Glomerular endothelial cell (primary cell): ENCODE results near the gene B3GNT8. TPM values are rescaled to one million over a fixed set of nuclear protein-coding genes. Genes with fewer than 3 reads are reported as not detected.
"Not testable (repeated sequence)": the region's sequence is repeated elsewhere in the genome, so short reads cannot be mapped to it uniquely, and the experiment has no call there.

ENCODE experiments used
- DNase-seq: peaks from one replicate; pipeline ENCODE4 v3.0.0-alpha.2; 2011; ENCODE audit warnings: low read depth, low spot score; ENCODE audit errors: extremely low read depth
- total RNA-seq: library from RNA; depleted of rRNA; stranded (reverse); fragments of >200 nt; gene quantifications from 2 replicates; pipeline ENCODE4 v1.2.3, GENCODE V29; 2015

B3GNT8 gene
- total RNA-seq, 1 donor from 2014 or later: 5.5 TPM

DNA sequence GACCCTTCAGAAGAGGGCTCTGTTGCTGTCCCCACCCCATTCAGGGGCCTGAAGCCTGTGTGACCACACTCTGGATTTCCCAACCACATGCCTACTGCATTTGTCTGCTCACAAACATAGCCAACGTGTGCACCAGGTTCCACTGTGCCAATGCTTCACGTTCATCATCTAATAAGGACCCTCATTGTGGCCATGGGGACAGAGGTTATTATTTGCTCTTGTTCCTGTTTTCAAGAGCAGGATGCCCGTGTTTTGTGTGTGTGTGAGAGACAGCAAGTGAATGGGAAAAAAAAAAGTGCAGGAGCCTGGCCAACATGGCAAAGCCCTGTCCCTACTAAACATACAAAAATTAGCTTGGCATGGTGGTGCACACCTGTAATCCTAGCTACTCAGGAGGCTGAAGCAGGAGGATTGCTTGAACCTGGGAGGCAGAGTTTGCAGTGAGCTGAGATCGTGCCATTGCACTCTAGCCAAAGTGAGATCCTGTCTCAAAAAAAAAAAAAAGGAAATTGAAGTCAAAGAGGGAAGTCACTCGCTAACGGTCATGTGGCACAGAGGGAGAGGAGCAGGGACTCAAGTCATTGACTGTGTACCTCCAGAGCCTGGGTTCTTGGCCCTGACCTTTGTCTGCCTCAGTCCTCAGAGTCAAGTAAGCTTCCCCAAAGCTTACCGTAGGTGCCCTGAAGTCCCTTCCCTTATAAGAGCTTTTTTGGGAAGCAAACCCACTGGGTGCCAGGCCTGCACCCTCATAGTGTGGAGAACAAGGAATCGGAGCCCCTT lies 6.9 kb downstream of the B3GNT8 start:
- DNase-seq: no peak

DNA sequence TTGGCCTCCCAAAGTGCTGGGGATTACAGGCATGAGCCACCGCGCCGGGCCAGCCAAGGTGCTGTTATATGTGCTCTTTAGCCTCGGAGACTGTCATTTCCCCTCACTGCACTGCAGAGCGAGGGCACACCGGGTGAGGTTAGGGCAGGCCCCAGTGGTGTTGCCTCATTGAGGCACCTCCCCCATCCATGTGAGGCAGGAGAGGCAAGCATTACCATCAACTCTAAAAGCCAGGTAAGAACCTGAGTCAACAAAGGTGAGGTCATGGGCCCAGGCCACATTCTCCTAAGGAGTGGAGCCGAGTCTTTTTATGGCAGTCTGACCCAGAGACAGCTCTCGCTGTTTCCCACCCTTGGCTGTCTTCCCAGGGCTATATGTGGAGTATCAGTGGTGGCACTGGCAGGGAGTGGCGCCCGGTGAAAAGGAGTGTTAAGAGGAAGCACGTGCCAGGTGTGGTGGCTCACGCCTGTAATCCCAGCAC lies 10.9 kb downstream of the B3GNT8 start:
- DNase-seq: no peak

DNA sequence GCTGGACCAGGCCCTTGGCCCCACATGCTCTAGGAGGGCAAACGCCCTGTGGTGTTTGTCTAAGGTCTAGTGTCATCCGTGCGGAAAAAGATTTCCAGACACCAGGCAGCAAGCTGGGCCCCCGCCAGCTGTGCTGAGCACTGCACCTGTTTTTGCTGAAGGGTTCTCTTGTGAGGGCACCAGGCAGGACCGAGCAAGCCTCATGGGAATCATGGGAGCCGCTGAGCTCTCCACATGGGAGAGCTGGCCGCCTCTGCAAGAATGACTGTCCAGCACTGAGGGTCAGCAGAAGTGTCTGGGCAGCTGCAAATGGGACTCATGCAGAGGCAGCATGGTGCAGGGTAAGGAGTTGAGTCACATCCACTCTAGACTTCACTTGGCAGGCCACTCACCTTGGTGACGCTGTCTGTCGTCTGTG lies 12.0 kb downstream of the B3GNT8 start:
- no peak for DNase-seq

DNA sequence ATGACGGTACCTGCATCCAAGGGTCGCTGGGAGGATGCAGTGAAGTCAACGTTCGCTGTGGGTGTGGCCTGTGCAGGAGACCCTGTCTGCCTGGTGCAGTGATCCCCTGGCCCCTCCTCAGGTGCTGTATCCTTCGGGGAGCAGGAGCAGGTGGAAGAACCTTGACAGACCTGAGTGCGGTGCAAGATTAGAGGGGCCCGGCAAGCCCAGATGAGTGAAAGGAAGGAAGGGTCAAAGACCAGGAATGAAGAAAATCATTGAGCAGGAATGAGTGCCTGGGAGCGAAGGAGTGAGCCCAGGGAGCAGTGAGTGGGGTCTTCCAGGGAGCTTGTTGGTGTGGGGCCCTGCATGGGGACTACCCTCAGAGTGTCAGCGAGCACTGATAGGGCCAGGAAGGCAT lies 12.7 kb downstream of the B3GNT8 start:
- no peak for DNase-seq

DNA sequence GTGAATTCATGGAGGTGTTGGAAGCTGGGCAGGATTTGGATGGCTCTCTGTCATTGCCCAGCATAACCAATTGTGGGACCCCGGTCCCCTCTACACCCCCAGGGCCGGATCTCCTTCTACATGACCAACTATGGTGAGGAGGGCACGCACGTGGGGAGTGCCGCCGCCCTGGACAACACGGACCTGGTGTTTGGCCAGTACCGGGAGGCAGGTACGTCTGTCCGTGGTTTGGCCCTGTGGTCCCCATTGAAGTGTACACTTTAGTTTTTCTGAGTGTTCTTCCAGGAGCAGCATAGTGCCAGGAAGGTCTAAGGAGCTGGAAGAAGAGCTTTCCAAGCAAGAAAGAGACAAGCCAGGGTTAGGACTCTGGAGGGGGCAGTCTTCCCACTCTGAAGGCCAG lies 13.2 kb downstream of the B3GNT8 start:
- no peak for DNase-seq

DNA sequence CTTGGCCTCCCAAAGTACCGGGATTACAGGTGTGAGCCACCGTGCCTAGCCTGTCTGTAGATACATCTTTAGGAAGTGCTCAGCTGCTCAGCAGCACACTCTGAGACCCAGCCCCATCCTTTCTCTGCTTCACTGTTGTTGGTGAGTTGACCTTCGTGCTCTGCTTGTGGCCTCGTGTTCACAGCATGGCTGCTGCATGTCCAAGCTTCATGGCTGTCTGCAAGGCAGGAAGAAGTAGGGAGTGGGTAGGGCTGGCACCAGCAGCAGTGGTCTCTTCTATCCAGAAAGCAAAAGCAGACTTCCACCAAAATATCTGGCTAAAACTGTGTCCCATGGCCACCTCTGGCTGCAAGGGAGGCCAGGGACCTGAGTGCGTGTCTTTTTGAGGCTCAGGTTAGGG lies 14.2 kb downstream of the B3GNT8 start:
- no peak for DNase-seq

DNA sequence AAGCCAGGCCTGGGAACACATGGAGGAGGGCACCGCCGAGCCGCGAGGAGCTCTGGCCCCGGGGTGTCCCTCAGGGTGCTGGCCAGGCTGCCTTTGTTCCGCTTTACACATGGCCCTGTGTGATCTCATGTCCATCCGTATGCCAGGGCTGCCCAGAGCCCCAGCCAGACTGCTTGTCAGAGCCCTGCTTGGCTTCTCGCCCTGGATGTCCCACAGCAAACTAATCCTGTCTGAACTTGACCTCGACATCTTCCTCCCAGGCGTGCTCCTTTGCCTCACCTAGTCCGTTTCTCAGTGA lies 15.3 kb downstream of the B3GNT8 start:
- DNase-seq: no peak

DNA sequence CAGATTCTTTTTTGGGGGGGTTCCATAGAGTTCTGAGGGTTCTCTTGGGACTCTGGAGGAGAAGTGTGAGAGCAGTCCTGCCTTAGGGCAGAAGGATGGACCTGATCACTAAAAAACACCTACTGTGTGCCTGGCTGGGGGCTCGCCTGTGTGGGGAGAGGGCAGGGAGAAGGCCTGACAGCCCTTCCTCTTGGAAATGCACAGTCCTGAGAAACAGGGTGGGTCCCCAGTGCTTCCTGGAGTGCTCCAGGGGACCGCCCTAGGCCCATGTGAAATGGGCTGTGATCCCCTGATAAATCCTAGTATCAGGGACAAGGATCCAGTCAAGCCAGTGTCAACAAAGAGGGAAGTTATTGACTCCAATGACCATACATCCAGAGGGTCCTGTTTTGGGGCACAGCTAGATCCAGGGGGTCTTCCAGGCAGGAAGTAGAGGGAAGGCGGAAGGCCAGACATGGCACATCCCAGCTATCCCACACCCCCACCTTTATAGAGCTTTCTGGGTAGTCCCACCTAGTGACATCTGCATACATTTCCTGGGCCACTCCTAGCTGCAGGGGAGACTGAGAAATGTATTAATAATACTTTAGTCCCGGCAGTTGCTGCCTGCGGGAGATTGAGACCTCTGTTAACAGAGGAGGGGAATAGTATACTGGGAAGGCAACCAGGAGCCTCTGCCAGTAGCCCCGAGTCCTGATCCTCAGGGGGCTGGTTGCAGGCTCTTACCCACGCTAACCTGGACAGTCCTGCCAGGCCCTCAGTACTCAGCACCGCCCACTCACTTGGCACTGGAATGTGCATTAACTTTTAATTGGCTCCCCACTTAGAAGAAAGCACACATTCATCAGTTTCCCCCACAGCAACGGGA lies 15.8 kb downstream of the B3GNT8 start:
- no peak for DNase-seq

DNA sequence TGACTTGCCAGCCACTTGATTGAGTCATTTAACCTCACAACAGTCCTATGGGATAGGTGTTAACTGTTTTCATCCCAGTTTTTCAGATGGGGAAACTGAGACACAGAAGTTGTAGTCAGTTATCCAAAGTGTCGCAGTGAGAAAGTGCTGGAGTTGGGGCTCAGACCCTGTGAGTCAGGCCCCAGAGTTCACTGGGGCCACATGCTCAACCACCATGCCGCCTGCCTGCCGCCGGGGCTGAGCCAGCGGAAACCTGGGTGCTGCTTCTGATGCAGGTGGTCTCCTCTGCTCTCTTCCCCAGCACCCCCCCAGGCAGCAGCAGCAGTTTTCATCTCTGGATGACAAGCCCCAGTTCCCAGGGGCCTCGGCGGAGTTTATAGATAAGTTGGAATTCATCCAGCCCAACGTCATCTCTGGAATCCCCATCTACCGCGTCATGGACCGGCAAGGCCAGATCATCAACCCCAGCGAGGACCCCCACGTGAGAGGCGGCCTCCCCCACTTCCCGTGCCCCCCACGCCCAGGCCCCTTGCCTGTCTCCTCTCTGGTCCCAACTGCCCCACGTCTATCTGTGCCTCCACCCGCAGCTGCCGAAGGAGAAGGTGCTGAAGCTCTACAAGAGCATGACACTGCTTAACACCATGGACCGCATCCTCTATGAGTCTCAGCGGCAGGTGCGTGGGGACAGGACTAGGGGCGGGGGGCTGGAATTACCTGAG lies 16.7 kb downstream of the B3GNT8 start:
- DNase-seq: no peak

DNA sequence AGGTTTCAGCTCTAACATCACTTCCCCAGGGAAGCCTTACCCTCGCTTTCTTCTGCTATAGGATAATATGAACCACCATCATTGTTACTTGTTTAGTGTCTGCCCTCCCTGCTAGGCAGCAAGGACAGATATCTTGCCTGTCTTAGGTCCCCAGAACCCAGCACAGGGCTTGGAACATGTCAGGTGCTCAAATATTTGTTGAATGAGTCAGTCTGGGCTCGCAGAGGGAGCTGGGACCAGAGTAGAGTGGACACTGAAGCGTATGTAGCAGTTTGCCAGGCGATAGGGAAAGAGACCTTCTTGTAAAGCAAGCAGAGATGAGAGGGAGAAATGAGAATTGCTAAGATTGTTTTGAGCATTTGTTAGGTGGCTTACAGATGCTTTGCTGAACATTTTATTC lies 17.9 kb downstream of the B3GNT8 start:
- no peak for DNase-seq

DNA sequence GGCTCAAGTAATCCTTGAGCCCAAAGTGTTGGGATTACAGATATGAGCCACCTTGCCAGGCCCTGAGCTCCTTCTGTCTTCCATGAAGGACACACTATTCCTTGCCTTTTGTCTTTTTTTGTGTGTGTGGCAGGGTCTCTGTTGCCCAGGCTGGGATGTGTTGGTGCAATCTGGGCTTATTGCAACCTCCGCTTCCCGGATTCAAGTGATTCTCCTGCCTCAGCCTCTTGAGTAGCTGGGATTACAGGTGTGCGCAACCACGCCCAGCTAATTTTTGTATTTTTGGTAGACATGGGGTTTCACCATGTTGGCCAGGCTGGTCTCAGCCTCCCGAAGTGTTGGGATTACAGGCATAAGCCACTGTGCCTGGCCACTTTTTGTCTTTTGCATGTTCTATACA lies 18.3 kb downstream of the B3GNT8 start:
- DNase-seq: not testable (repeated sequence)

DNA sequence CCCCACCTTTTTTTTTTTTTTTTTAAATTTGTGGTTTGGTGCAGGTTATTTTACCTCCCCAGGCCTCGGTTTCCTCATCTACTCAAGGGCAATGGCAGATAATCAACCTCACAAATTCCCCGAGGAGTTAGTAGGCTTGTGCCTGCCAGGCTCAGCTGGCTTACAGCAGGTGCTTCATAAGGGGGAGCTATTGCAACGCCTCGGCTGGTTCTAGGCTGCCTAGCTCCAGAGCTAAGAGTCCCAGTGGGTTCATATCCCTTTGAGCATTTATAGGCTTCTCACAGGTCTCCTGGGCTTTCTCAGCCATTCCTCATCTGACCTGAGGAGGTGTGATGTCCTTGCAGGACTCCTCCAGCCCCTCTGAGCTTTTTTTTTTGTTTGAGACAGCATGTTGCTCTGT lies 18.9 kb downstream of the B3GNT8 start:
- no peak for DNase-seq

DNA sequence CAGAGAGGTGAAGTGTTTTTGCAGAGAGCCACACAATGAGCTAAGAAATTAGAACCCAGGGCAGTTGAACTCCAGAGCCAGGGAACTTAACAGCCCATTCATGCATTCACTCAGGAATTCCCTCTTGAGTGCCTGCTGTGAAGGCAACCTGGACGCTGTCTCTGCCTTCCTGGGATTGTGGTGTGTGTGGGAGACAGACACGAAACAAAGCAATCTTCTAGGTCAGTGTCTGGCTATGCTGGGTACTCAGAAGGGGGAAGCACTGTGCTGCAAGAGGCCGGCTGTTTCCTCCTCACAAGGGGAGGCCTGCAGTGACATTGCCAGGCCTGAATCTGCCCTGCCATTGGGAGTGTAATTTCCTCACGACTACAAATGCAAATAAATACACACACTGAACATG lies 19.9 kb downstream of the B3GNT8 start:
- DNase-seq: no peak

DNA sequence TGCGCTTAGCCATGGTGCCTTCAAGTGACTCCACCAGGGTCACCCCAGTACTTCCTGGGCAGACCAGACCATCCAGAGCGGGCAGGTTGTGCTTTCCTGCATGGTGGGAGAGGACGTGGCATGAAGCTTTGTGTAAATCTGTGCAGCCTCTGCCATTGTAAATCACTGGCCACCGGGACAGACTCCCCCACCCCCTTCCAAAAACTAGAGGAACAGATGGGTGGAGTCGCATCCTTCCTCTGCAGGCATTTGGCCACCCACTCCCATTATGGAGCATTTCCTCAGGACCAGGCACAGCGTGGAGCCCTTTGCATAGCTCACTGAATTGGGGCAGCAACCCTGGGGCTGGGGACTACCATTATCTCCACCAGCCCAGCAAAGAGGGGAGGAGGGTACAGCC lies 21.4 kb downstream of the B3GNT8 start:
- no peak for DNase-seq

DNA sequence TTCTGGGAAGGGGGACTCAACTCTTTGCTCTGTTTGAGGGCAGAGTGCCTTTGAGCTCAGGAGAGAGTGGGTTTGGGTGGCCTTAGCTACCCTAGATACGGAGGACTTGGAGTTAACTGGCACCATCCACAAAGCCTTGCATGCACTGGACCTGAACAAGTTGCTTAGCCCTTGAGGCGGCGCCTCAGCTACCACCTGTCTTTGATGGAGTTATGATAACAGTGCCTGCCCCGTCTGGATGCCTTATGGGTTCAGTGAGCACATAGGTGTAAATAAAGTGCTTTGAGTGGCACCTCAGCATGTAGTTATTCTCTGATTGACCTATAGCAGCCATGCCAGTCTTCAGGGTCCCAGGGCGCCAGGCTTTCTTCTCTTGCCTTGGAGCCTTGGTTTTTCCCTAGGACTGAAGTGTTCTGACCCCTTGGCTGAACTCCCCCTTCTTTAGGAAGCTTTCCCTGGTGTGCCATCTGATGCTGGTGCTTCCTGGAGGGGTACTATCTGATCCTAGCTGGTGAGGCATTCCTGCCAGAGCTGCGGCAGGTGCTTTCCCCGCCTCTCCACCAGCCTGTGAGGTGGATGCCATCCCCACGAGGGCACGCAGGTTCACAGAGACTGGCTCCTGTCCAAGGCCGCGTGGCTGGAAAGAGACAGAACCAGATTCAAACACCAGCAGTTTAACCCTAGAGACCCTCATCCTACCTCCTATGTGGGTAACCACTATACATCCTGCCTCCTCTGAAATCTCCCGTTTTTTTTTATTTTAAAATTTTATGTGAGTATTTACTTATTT lies 23.8 kb downstream of the B3GNT8 start:
- no peak for DNase-seq

DNA sequence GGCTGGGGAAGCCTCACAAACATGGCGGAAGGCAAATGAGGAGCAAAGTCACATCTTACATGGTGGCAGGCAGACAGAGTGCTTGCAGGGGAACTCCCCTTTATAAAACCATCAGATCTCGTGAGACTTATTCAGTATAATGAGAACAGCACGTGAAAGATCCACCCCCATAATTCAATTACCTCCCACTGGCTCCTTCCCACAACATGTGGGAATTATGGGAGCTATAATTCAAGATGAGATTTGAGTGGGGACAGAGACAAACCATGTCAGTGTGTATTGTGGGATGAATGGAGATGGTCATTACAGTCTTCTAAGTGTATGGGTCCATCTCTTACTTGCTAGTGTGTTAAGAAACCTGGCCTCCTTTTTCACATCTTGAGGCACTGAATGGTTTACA lies 25.2 kb downstream of the B3GNT8 start:
- DNase-seq: no peak

DNA sequence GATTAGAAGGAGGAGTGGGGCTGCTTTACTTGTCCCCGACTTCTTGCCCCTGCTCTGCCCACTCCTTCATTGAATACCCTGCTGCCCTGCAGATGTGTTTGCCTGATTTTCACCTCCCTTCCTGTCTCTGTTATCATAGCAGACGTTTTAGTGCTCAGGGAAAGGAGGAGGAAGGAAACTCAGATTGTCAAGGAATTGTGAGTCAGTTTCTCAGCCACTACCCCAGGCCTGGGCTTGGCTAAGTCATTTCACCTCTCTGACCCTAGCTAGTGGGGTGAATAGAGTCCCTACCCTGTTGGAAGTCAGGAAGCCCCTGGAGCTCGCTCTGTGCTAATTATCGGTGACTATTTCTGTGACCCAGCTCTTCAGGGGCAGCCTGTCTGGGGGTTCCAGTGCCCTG lies 25.7 kb downstream of the B3GNT8 start:
- DNase-seq: peak; percentile 60

DNA sequence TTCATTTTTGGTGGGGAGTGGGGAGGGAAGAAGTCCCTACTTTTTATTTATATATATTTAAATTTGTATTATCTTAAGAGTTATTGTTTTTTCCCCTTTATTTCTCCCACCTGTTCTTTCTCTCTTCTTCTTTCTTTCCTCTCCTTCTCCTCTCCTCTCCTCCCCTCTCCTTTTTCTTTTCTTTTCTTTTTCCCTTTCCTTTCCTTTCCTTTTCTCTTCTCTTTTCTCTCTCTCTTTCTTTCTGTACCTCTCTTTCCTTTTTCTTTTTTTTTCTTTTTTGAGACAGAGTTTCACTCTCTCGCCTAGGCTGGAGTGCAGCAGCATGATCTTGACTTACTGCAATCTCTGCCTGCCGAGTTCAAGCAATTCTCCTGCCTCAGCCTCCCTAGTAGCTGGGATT lies 27.6 kb downstream of the B3GNT8 start:
- DNase-seq: no peak

DNA sequence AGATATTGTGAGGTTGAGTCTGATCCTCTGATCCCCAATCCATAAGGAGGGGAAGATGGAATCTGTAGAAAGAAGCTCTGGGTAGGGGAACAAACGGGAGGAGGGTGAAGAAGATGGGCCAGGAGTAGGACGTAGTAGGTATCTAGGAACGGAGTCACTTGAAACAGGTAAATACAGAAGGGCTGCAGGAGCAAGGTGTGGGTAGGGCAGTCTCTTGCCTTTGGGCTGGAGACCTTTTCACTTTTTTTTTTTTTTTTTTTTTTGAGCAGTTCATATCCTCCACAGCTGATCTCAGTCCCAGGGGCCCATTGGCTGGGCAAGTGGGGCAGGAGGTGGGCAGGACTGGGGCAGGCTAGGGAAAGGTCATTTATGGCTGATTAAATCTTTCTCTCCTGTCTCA lies 28.1 kb downstream of the B3GNT8 start:
- DNase-seq: no peak

DNA sequence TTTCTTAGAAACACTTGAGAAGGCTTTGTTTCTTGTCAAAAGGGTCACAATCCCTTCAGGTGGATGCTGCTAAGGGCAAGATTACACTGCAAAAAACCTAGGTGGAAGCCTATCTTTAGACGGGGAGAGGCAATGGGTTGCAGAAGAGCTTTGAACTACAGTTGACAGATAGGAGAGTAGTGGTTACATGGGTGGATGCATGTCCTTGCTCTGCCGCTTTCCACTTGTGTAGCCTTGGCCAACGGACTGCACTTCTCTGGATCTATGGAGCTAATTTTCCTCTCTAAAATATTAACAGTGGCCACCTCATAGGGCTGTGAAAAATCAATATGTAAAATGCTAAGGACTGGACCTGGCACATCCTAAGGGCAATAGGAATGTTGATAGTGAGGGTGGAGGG lies 28.6 kb downstream of the B3GNT8 start:
- no peak for DNase-seq

DNA sequence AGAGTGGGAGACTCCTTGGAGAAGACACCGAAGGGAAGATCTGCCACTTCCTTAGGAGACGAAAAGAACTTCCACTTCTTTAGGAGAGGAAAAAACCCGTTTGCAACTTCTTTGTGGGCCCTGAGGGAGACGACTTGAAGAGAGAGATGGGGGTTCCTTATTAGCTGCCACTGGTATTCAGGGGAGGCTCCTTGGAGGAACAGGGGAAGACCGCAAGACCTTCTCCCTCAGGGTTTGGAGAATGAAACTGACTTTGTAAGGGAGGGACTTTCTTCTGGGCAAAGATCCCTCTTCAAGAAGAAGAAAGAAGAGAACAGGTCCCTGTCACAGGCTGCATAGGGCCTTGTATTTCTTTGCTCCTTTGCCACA lies 29.1 kb downstream of the B3GNT8 start:
- DNase-seq: no peak
